Liver (tissue), 9 donors: Measurements from ENCODE around the gene OSBPL9. TPM values are rescaled to one million over a fixed set of nuclear protein-coding genes. Genes with fewer than 3 reads are reported as not detected.

ENCODE experiments used
- DNase-seq: peaks from one replicate; pipeline ENCODE4 v3.0.0-alpha.2; 2017; ENCODE audit warnings: low spot score
- H3K27ac ChIP-seq, 2 donors: one replicate each; pipeline ENCODE4 v1.7.0; 2013; ENCODE audit warnings: inconsistent platforms in 2 of 2, low read length in 2 of 2, control low read depth in 1 of 2, low read depth in 1 of 2, mild to moderate bottlenecking in 1 of 2
- H3K27me3 ChIP-seq, 4 donors: one replicate each; pipeline versions ENCODE4 v1.6.1 to v1.7.0; 2013; ENCODE audit warnings: low read length in 3 of 4, inconsistent platforms in 1 of 4, mild to moderate bottlenecking in 1 of 4, moderate library complexity in 1 of 4; ENCODE audit not compliant: control insufficient read depth in 4 of 4, insufficient read depth in 4 of 4
- H3K36me3 ChIP-seq, 4 donors: one replicate each; pipeline versions ENCODE4 v1.6.1 to v1.7.0; 2013; ENCODE audit warnings: low read length in 3 of 4, mild to moderate bottlenecking in 3 of 4, low read depth in 1 of 4, moderate library complexity in 1 of 4; ENCODE audit not compliant: control insufficient read depth in 4 of 4, insufficient read depth in 3 of 4
- H3K4me1 ChIP-seq, 4 donors: one replicate each; pipeline versions ENCODE4 v1.6.1 to v1.7.0; 2013; ENCODE audit warnings: low read length in 3 of 4, mild to moderate bottlenecking in 3 of 4, moderate library complexity in 1 of 4; ENCODE audit not compliant: control insufficient read depth in 4 of 4, insufficient read depth in 4 of 4
- H3K4me3 ChIP-seq, 3 donors: one replicate each; pipeline versions ENCODE4 v1.6.1 to v1.7.0; 2013; ENCODE audit warnings: low read length in 3 of 3, control low read depth in 1 of 3, low read depth in 1 of 3, mild to moderate bottlenecking in 1 of 3
- H3K9ac ChIP-seq, 2 donors: one replicate each; pipeline ENCODE4 v1.7.0; 2013; ENCODE audit warnings: low read length in 2 of 2, mild to moderate bottlenecking in 2 of 2, moderate library complexity in 2 of 2, control low read depth in 1 of 2, low read depth in 1 of 2
- H3K9me3 ChIP-seq, 4 donors: one replicate each; pipeline versions ENCODE4 v1.6.1 to v1.7.0; 2013; ENCODE audit warnings: low read length in 3 of 4; ENCODE audit not compliant: control insufficient read depth in 4 of 4
- EGR1 ChIP-seq, 2 donors: IDR thresholded peaks; 2 replicates each; pipeline ENCODE4 v1.6.1; 2016 to 2018; ENCODE audit warnings: antibody characterized with exemption in 2 of 2, low read depth in 2 of 2
- FOXA2 ChIP-seq: IDR thresholded peaks from 2 replicates; pipeline ENCODE4 v1.6.1; 2016; ENCODE audit warnings: antibody characterized with exemption
- GABPA ChIP-seq, 2 donors: IDR thresholded peaks in 1 of 2; conservative IDR thresholded peaks in 1 of 2; 2 replicates each; pipeline ENCODE4 v1.6.1; 2016; ENCODE audit warnings: antibody characterized with exemption in 2 of 2, mild to moderate bottlenecking in 1 of 2, moderate library complexity in 1 of 2
- HNF4A ChIP-seq, 2 donors: conservative IDR thresholded peaks; 2 replicates each; pipeline ENCODE4 v1.6.1; 2016; ENCODE audit warnings: antibody characterized with exemption in 2 of 2, mild to moderate bottlenecking in 2 of 2
- HNF4G ChIP-seq: IDR thresholded peaks from 2 replicates; pipeline ENCODE4 v1.6.1; 2016; ENCODE audit warnings: antibody characterized with exemption
- JUND ChIP-seq, 2 donors: IDR thresholded peaks; 2 replicates each; pipeline ENCODE4 v1.6.1; 2016; ENCODE audit warnings: antibody characterized with exemption in 2 of 2
- MAX ChIP-seq: IDR thresholded peaks from 2 replicates; pipeline ENCODE4 v1.6.1; 2016; ENCODE audit warnings: antibody characterized with exemption
- NR2F2 ChIP-seq: IDR thresholded peaks from 2 replicates; pipeline ENCODE4 v1.6.1; 2016; ENCODE audit warnings: antibody characterized with exemption
- RAD21 ChIP-seq, 2 donors: IDR thresholded peaks; 2 replicates each; pipeline ENCODE4 v1.6.1; 2016; ENCODE audit warnings: antibody characterized with exemption in 2 of 2, mild to moderate bottlenecking in 2 of 2
- REST ChIP-seq: IDR thresholded peaks from 2 replicates; pipeline ENCODE4 v1.6.1; 2016; ENCODE audit warnings: antibody characterized with exemption, mild to moderate bottlenecking
- RXRA ChIP-seq, 2 donors: IDR thresholded peaks; 2 replicates each; pipeline ENCODE4 v1.6.1; 2017 to 2018; ENCODE audit warnings: antibody characterized with exemption in 2 of 2, mild to moderate bottlenecking in 1 of 2
- TAF1 ChIP-seq: conservative IDR thresholded peaks from 2 replicates; pipeline ENCODE4 v1.6.1; 2016; ENCODE audit warnings: antibody characterized with exemption, mild to moderate bottlenecking
- YY1 ChIP-seq: IDR thresholded peaks from 2 replicates; pipeline ENCODE4 v1.6.1; 2016; ENCODE audit warnings: antibody characterized with exemption, mild to moderate bottlenecking
- ZBTB33 ChIP-seq: IDR thresholded peaks from 2 replicates; pipeline ENCODE4 v1.6.1; 2016; ENCODE audit warnings: antibody characterized with exemption
- WGBS: extraction: QIAGEN DNeasy Blood & Tissue Kit; methylation state at CpG from one replicate; pipeline ENCODE4 v1.1.7; 2013; 5-methylcytosine and 5-hydroxymethylcytosine counted together
- polyA plus RNA-seq, 2 donors: library from polyadenylated mRNA; stranded (reverse) in 1 of 2; unstranded in 1 of 2; fragments of 200-250 nt in 1 of 2; fragments of >200 nt in 1 of 2; fragmentation: Nextera tagmentation in 1 of 2; extraction: Ambion mirVana in 1 of 2; gene quantifications; one replicate each; pipeline versions ENCODE4 v1.2.1 to v1.2.3, GENCODE V29; 2013 to 2015
- total RNA-seq, 2 donors: library from RNA; depleted of rRNA; stranded (reverse); fragments of >200 nt; gene quantifications; one replicate each; pipeline ENCODE4 v1.2.3, GENCODE V29; 2014
- TF ChIP-seq, protein P1 (sequence below): IDR thresholded peaks from 2 replicates; pipeline ENCODE4 v1.6.1; 2016; ENCODE audit warnings: antibody characterized with exemption
- TF ChIP-seq, protein P2 (sequence below): fragments of 150-350 bp; IDR thresholded peaks from 2 replicates; pipeline ENCODE4 v1.5.1; 2017; ENCODE audit warnings: improper control_type of control experiment, low read depth, low read length; ENCODE audit not compliant: missing input control
- donor health status: healthy.
- donor health status: healthy.
- donor health status: healthy.
- donor health status: healthy.
- donor health status: healthy.

Gene OSBPL9
- total and polyA plus RNA-seq, 4 donors = 52.1 to 129 (median 60.4) TPM

- Histone ChIP-seq H3K36me3 (peaks cover 2 to 22% (median 21%) of the 10 kb centered on the region in 4 donors), H3K27ac (no peak overlapping the region), H3K4me1 (no peaks in the 10 kb centered on the region), H3K9me3 (no peaks in the 10 kb centered on the region), H3K4me3 (no peak overlapping the region), H3K27me3 (no peaks in the 10 kb centered on the region), H3K9ac (no peak overlapping the region)
- DNase-seq = no peak
- TF ChIP-seq, protein P1, sequence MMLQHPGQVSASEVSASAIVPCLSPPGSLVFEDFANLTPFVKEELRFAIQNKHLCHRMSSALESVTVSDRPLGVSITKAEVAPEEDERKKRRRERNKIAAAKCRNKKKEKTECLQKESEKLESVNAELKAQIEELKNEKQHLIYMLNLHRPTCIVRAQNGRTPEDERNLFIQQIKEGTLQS = no peak
- TF ChIP-seq TAF1 (no peak), GABPA (IDR thresholded peaks at IDR 0.05 in 1 of 2, conservative IDR thresholded peaks at IDR 0.05 in 1 of 2) (no peak), YY1 (no peak), RAD21 (IDR thresholded peaks at IDR 0.05) (no peak), JUND (IDR thresholded peaks at IDR 0.05) (no peak), EGR1 (IDR thresholded peaks at IDR 0.05; ENCODE audit: low read depth in 2 of 2) (no peak), NR2F2 (no peak), REST (no peak), ZBTB33 (no peak), HNF4G (no peak)
- 97% methylated on average over 3 of the region's 3 CpGs for WGBS
Observed at GRCh38 chr1:51754666-51755065, 137.8 kb downstream of the OSBPL9 start.

GRCh38 chr1:51755437-51755836, 138.5 kb downstream of the OSBPL9 start:
- H3K4me3 ChIP-seq = no peak overlapping the region
- H3K27ac ChIP-seq = no peak overlapping the region
- TF ChIP-seq RAD21 (IDR thresholded peaks at IDR 0.05) (no peak), ZBTB33 (no peak), MAX (no peak), JUND (IDR thresholded peaks at IDR 0.05) (no peak), FOXA2 (no peak), HNF4A (conservative IDR thresholded peaks at IDR 0.05) (no peak), NR2F2 (no peak), TAF1 (no peak), GABPA (IDR thresholded peaks at IDR 0.05 in 1 of 2, conservative IDR thresholded peaks at IDR 0.05 in 1 of 2) (no peak), RXRA (IDR thresholded peaks at IDR 0.05) (no peak), HNF4G (no peak), YY1 (no peak)
- TF ChIP-seq, protein P2, sequence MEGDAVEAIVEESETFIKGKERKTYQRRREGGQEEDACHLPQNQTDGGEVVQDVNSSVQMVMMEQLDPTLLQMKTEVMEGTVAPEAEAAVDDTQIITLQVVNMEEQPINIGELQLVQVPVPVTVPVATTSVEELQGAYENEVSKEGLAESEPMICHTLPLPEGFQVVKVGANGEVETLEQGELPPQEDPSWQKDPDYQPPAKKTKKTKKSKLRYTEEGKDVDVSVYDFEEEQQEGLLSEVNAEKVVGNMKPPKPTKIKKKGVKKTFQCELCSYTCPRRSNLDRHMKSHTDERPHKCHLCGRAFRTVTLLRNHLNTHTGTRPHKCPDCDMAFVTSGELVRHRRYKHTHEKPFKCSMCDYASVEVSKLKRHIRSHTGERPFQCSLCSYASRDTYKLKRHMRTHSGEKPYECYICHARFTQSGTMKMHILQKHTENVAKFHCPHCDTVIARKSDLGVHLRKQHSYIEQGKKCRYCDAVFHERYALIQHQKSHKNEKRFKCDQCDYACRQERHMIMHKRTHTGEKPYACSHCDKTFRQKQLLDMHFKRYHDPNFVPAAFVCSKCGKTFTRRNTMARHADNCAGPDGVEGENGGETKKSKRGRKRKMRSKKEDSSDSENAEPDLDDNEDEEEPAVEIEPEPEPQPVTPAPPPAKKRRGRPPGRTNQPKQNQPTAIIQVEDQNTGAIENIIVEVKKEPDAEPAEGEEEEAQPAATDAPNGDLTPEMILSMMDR = no peak
- no peak for DNase-seq
- H3K4me1 ChIP-seq = no peaks in the 10 kb centered on the region
- H3K27me3 ChIP-seq = no peaks in the 10 kb centered on the region
- 98% methylated on average over 7 of the region's 7 CpGs for WGBS
- peaks cover 2 to 27% (median 23%) of the 10 kb centered on the region in 4 donors for H3K36me3 ChIP-seq
- no peaks in the 10 kb centered on the region for H3K9me3 ChIP-seq
- H3K9ac ChIP-seq = no peak overlapping the region
